H1 (cell line): Measurements from ENCODE around the gene FGGY. TPM values are rescaled to one million over a fixed set of nuclear protein-coding genes. Genes with fewer than 3 reads are reported as not detected.

Experiments used
- CTCF ChIA-PET: fragments of 300-600 bp; sonication (Branson Sonifier 250); formaldehyde crosslinking; loops from one replicate; lab custom pipeline; 2021; ENCODE audit not compliant: partially characterized antibody; lab: Charles Lee
- POLR2A ChIA-PET: fragments of 300-600 bp; sonication (Branson Sonifier 250); formaldehyde crosslinking; loops from one replicate; lab custom pipeline; 2021; ENCODE audit warnings: inconsistent platforms; ENCODE audit not compliant: partially characterized antibody; lab: Charles Lee
- DNase-seq, 2 experiments: peaks; one replicate each; pipeline versions ENCODE4 v3.0.0 to v3.0.0-alpha.2; 2010 to 2022; ENCODE audit warnings: low spot score in 2 of 2, low read depth in 1 of 2, mixed read lengths in 1 of 2
- FAIRE-seq: peaks from 2 replicates; lab custom pipeline; 2011; peaks lifted over from hg19 to GRCh38; lab: Jason Lieb, UNC
- H2AFZ ChIP-seq: 2 replicates; pipeline ENCODE4 v1.8.1; 2012; ENCODE audit warnings: low read length, inconsistent platforms
- H2AK5ac ChIP-seq: 2 replicates; pipeline ENCODE4 v1.6.1; 2013; ENCODE audit warnings: low read depth, low read length
- H2BK120ac ChIP-seq: replicated peaks from 2 replicates; pipeline ENCODE3; 2013; ENCODE audit warnings: low read depth, low read length, inconsistent platforms
- H2BK12ac ChIP-seq: 2 replicates; pipeline ENCODE4 v1.6.1; 2013; ENCODE audit warnings: low read depth, low read length
- H2BK15ac ChIP-seq: 2 replicates; pipeline ENCODE4 v1.6.1; 2013; ENCODE audit warnings: low read length
- H2BK20ac ChIP-seq: 2 replicates; pipeline ENCODE4 v1.6.1; 2013; ENCODE audit warnings: low read length
- H2BK5ac ChIP-seq: 2 replicates; pipeline ENCODE4 v1.6.1; 2013; ENCODE audit warnings: low read depth, low read length
- H3K14ac ChIP-seq: 2 replicates; pipeline ENCODE4 v1.6.1; 2013; ENCODE audit warnings: inconsistent platforms; ENCODE audit not compliant: insufficient read length
- H3K18ac ChIP-seq: 2 replicates; pipeline ENCODE4 v1.6.1; 2013; ENCODE audit warnings: low read length; ENCODE audit errors: extremely low read depth
- H3K23ac ChIP-seq: 2 replicates; pipeline ENCODE4 v1.6.1; 2013; ENCODE audit warnings: inconsistent platforms; ENCODE audit not compliant: insufficient read length
- H3K23me2 ChIP-seq: 2 replicates; pipeline ENCODE4 v1.6.1; 2013; ENCODE audit warnings: low read depth, low read length
- H3K27ac ChIP-seq: 2 replicates; pipeline ENCODE4 v1.6.1; 2011; ENCODE audit warnings: low read depth, low read length, inconsistent platforms
- H3K27me3 ChIP-seq, 4 experiments: replicated peaks in 1 of 4; 1 replicate in 1 of 4; 2 replicates in 3 of 4; pipeline versions ENCODE4 v1.6.1 to v1.8.1; 2011 to 2013; ENCODE audit warnings: low read length in 3 of 4, mild to moderate bottlenecking in 3 of 4, inconsistent platforms in 2 of 4, mixed read lengths in 2 of 4, moderate library complexity in 1 of 4; ENCODE audit not compliant: control insufficient read depth in 3 of 4, insufficient read depth in 3 of 4; ENCODE audit errors: extremely low read depth in 1 of 4
- H3K36me3 ChIP-seq, 4 experiments: 2 replicates each; pipeline versions ENCODE4 v1.6.1 to v1.8.1; 2011 to 2013; ENCODE audit warnings: mild to moderate bottlenecking in 4 of 4, low read length in 3 of 4, moderate library complexity in 2 of 4, control low read depth in 1 of 4, inconsistent platforms in 1 of 4; ENCODE audit not compliant: insufficient read depth in 4 of 4, control insufficient read depth in 2 of 4
- H3K4ac ChIP-seq: replicated peaks from 2 replicates; pipeline ENCODE3; 2013; ENCODE audit warnings: low read length, low read depth, mixed read lengths, inconsistent platforms; ENCODE audit not compliant: insufficient read length
- H3K4me1 ChIP-seq, 4 experiments: replicated peaks in 1 of 4; 1 replicate in 1 of 4; 2 replicates in 3 of 4; pipeline versions ENCODE4 v1.6.1 to v1.8.1; 2011 to 2013; ENCODE audit warnings: low read length in 3 of 4, inconsistent platforms in 2 of 4, mixed read lengths in 1 of 4; ENCODE audit not compliant: insufficient read depth in 4 of 4, control insufficient read depth in 3 of 4
- H3K4me2 ChIP-seq, 2 experiments: 2 replicates each; pipeline versions ENCODE4 v1.6.1 to v1.8.1; 2011 to 2013; ENCODE audit warnings: low read depth in 2 of 2, low read length in 2 of 2, control low read depth in 1 of 2, inconsistent platforms in 1 of 2, mild to moderate bottlenecking in 1 of 2; ENCODE audit not compliant: insufficient read depth in 1 of 2
- H3K4me3 ChIP-seq, 4 experiments: fragments of 200-600, 300-600 bp in 1 of 4; sonication (generic), shearing (Covaris generic), sonication (Bioruptor Twin) in 1 of 4; 2 replicates each; pipeline versions ENCODE4 v1.5.1 to v1.8.1; 2011 to 2016; ENCODE audit warnings: low read length in 4 of 4, low read depth in 3 of 4, control low read depth in 2 of 4, inconsistent platforms in 2 of 4, mild to moderate bottlenecking in 2 of 4, mixed read lengths in 1 of 4, moderate library complexity in 1 of 4; ENCODE audit not compliant: insufficient read depth in 2 of 4; ENCODE audit errors: extremely low read depth in 1 of 4
- H3K56ac ChIP-seq: replicated peaks from 2 replicates; pipeline ENCODE3; 2013; ENCODE audit warnings: low read depth, mild to moderate bottlenecking, mixed read lengths, low read length, inconsistent platforms; ENCODE audit not compliant: insufficient read length
- H3K79me1 ChIP-seq: 2 replicates; pipeline ENCODE4 v1.6.1; 2013; ENCODE audit warnings: low read depth, low read length, control low read depth
- H3K79me2 ChIP-seq, 2 experiments: 2 replicates each; pipeline versions ENCODE4 v1.6.1 to v1.8.1; 2012 to 2013; ENCODE audit warnings: low read length in 2 of 2, mild to moderate bottlenecking in 2 of 2, inconsistent platforms in 1 of 2; ENCODE audit not compliant: insufficient read depth in 2 of 2, control insufficient read depth in 1 of 2
- H3K9ac ChIP-seq, 4 experiments: replicated peaks in 1 of 4; 1 replicate in 1 of 4; 2 replicates in 3 of 4; pipeline versions ENCODE4 v1.6.1 to v1.8.1; 2011 to 2013; ENCODE audit warnings: low read depth in 3 of 4, low read length in 3 of 4, control low read depth in 2 of 4, mild to moderate bottlenecking in 2 of 4, moderate library complexity in 2 of 4, inconsistent platforms in 1 of 4; ENCODE audit errors: extremely low read depth in 1 of 4
- H3K9me3 ChIP-seq, 2 experiments: 2 replicates each; pipeline versions ENCODE4 v1.6.1 to v1.8.1; 2012 to 2013; ENCODE audit warnings: mild to moderate bottlenecking in 2 of 2, moderate library complexity in 2 of 2, control low read depth in 1 of 2, inconsistent platforms in 1 of 2, low read depth in 1 of 2, low read length in 1 of 2, mixed read lengths in 1 of 2; ENCODE audit not compliant: insufficient read depth in 2 of 2
- H4K20me1 ChIP-seq, 2 experiments: replicated peaks in 1 of 2; 2 replicates each; pipeline versions ENCODE3 to v1.8.1; 2011 to 2013; ENCODE audit warnings: inconsistent platforms in 2 of 2, low read length in 2 of 2, mild to moderate bottlenecking in 1 of 2; ENCODE audit not compliant: insufficient read depth in 2 of 2, control insufficient read depth in 1 of 2
- H4K5ac ChIP-seq: 2 replicates; pipeline ENCODE4 v1.6.1; 2013; ENCODE audit warnings: low read length, low read depth, mixed read lengths, inconsistent platforms; ENCODE audit not compliant: insufficient read length
- H4K8ac ChIP-seq: 2 replicates; pipeline ENCODE4 v1.8.0; 2013; ENCODE audit warnings: mild to moderate bottlenecking, moderate library complexity, low read length, inconsistent platforms; ENCODE audit not compliant: insufficient read depth; ENCODE audit errors: extremely low read depth
- H4K91ac ChIP-seq: replicated peaks from 2 replicates; pipeline ENCODE3; 2013; ENCODE audit warnings: low read length, mixed read lengths, inconsistent platforms; ENCODE audit not compliant: insufficient read length
- BACH1 ChIP-seq: IDR thresholded peaks from 2 replicates; pipeline ENCODE4 v1.6.1; 2012; ENCODE audit warnings: low read length, improper control_type of control experiment
- CTBP2 ChIP-seq: IDR thresholded peaks from 2 replicates; pipeline ENCODE4 v1.7.0; 2011; ENCODE audit warnings: borderline replicate concordance, mild to moderate bottlenecking, moderate library complexity, mixed read lengths, low read length; ENCODE audit not compliant: insufficient read depth, insufficient read length
- JUN ChIP-seq: IDR thresholded peaks from 2 replicates; pipeline ENCODE4 v1.6.1; 2011; ENCODE audit warnings: low read depth, mild to moderate bottlenecking, improper control_type of control experiment, low read length
- KDM5A ChIP-seq: fragments of 200-600 bp; IDR thresholded peaks from 2 replicates; pipeline ENCODE4 v1.7.1; 2012; ENCODE audit warnings: mild to moderate bottlenecking, low read length, inconsistent platforms, mixed read lengths
- MAFK ChIP-seq: IDR thresholded peaks from 2 replicates; pipeline ENCODE4 v1.6.1; 2012; ENCODE audit warnings: low read depth, mild to moderate bottlenecking, improper control_type of control experiment, low read length
- PHF8 ChIP-seq: fragments of 200-600 bp; sonication (generic); conservative IDR thresholded peaks from 2 replicates; pipeline ENCODE4 v1.7.1; 2012; ENCODE audit warnings: low read depth, mild to moderate bottlenecking, inconsistent platforms, low read length, moderate library complexity
- RAD21 ChIP-seq, 2 experiments: IDR thresholded peaks in 1 of 2; conservative IDR thresholded peaks in 1 of 2; 2 replicates each; pipeline ENCODE4 v1.6.1; 2011; ENCODE audit warnings: low read depth in 2 of 2, low read length in 2 of 2, improper control_type of control experiment in 1 of 2, inconsistent platforms in 1 of 2, mild to moderate bottlenecking in 1 of 2, moderate library complexity in 1 of 2
- SIN3A ChIP-seq, 2 experiments: IDR thresholded peaks in 1 of 2; conservative IDR thresholded peaks in 1 of 2; 2 replicates each; pipeline ENCODE4 v1.6.1; 2011 to 2012; ENCODE audit warnings: low read length in 2 of 2, improper control_type of control experiment in 1 of 2, low read depth in 1 of 2, mild to moderate bottlenecking in 1 of 2
- SP4 ChIP-seq: IDR thresholded peaks from 2 replicates; pipeline ENCODE4 v1.6.1; 2012; ENCODE audit warnings: low read length, inconsistent platforms
- USF2 ChIP-seq: IDR thresholded peaks from 2 replicates; pipeline ENCODE4 v1.6.1; 2011; ENCODE audit warnings: low read length, improper control_type of control experiment
- ZNF274 ChIP-seq: IDR thresholded peaks from 2 replicates; pipeline ENCODE4 v1.7.0; 2012; ENCODE audit warnings: low read length, borderline replicate concordance; ENCODE audit errors: extremely low read depth
- WGBS, 2 experiments: shearing (Covaris generic) in 1 of 2; methylation state at CpG; one replicate each; pipeline versions ENCODE4 v1.1.6 to v1.1.7; 2013 to 2015; ENCODE audit warnings: low lambda C conversion rate in 2 of 2, mixed read lengths in 2 of 2, inconsistent platforms in 1 of 2, low coverage in 1 of 2, missing lambda C conversion rate in 1 of 2; ENCODE audit not compliant: insufficient replicate concordance in 2 of 2, insufficient coverage in 1 of 2, insufficient read length in 1 of 2; ENCODE audit errors: extremely low coverage in 1 of 2, missing lambda C conversion rate in 1 of 2; 5-methylcytosine and 5-hydroxymethylcytosine counted together
- polyA plus RNA-seq, 7 experiments: library from polyadenylated mRNA; depleted of rRNA in 3 of 7; stranded (reverse) in 5 of 7; unstranded in 2 of 7; fragments of >200 nt in 5 of 7; fragments of 200-250 nt in 2 of 7; gene quantifications; 1 replicate in 5 of 7; 2 replicates in 1 of 7; 4 replicates in 1 of 7; pipeline versions ENCODE4 v1.2.1 to v1.2.3, GENCODE V29; 2011 to 2013; ENCODE audit warnings: missing spikeins in 2 of 7, mixed read lengths in 2 of 7
- total RNA-seq: library from RNA; stranded (reverse); fragmentation: NEBNext Ultra II Directional; extraction: Animal tissue kit (Norgen Biotek cat#: 25700); gene quantifications from 2 replicates; pipeline ENCODE4 v1.2.1, GENCODE V29; 2021

Gene FGGY
- total and polyA plus RNA-seq, 2 of the 8 experiments (the other 6 are each of a cell fraction or from before 2014, with no cell fraction given) = 10.3 to 12.5 TPM

GRCh38 chr1:59316497-59317128 is 19.7 kb downstream of the FGGY start:
- no peak overlapping the region for H3K56ac ChIP-seq
- no peaks in the 10 kb centered on the region; the same call in 1 of the 2 replicates for H3K23me2 ChIP-seq
- H4K20me1 ChIP-seq = no peaks in the 10 kb centered on the region
- no peak overlapping the region for H2AK5ac ChIP-seq
- H4K91ac ChIP-seq = no peak overlapping the region
- H3K9me3 ChIP-seq = no peaks in the 10 kb centered on the region
- no peak overlapping the region for H3K14ac ChIP-seq
- ChIA-PET POLR2A (no interaction called here), CTCF (interaction anchor here (0.8 kb wide), 1 partner anchor 12 kb away, joined by 3 read pairs; no protein-coding TSS in a partner anchor)
- no peaks in the 10 kb centered on the region for H3K36me3 ChIP-seq
- no peak overlapping the region for H2BK20ac ChIP-seq
- no peak overlapping the region for H2BK15ac ChIP-seq
- WGBS, 2 experiments = 88% methylated on average over 6 of the region's 6 CpGs; no CpG with 5 or more reads in 1 of the 2 experiments
- no peak overlapping the region for H2BK12ac ChIP-seq
- no peaks in the 10 kb centered on the region for H3K79me1 ChIP-seq
- H3K4me3 ChIP-seq = no peak overlapping the region
- no peak overlapping the region for H2AFZ ChIP-seq
- H3K23ac ChIP-seq = no peak overlapping the region
- H3K4ac ChIP-seq = no peak overlapping the region
- H3K4me1 ChIP-seq = peaks cover 0 to 6% (median 2%) of the 10 kb centered on the region in 4 experiments; a peak in 2 of 7 replicates
- H3K4me2 ChIP-seq = no peak overlapping the region
- H2BK5ac ChIP-seq = no peak overlapping the region
- peaks cover 0 to 1% (median 0%) of the 10 kb centered on the region in 4 experiments; a peak in 1 of 7 replicates for H3K27me3 ChIP-seq
- no peak overlapping the region for H3K27ac ChIP-seq
- no peak overlapping the region for H4K5ac ChIP-seq
- FAIRE-seq (no peak), DNase-seq (no peak)
- no peak overlapping the region for H3K18ac ChIP-seq
- no peak overlapping the region for H4K8ac ChIP-seq
- peaks cover 0 to 3% of the 10 kb centered on the region in 2 experiments; a peak in 1 of 4 replicates for H3K79me2 ChIP-seq
- no peak overlapping the region for H3K9ac ChIP-seq
- no peak overlapping the region for H2BK120ac ChIP-seq
- TF ChIP-seq PHF8 (no peak), USF2 (no peak), CTBP2 (no peak), SP4 (no peak), JUN (no peak), RAD21 (IDR thresholded peaks at IDR 0.05 in 1 of 2, conservative IDR thresholded peaks at IDR 0.05 in 1 of 2; ENCODE audit: low read depth in 2 of 2, low read length in 2 of 2) (no peak), SIN3A (conservative IDR thresholded peaks at IDR 0.05 in 1 of 2, IDR thresholded peaks at IDR 0.05 in 1 of 2; ENCODE audit: low read depth in 1 of 2, low read length in 2 of 2) (no peak), ZNF274 (no peak), MAFK (no peak), KDM5A (no peak), BACH1 (no peak)
